Smooth muscle cell (in vitro differentiated cells): ENCODE data around the gene F8. TPM values are rescaled to one million over a fixed set of nuclear protein-coding genes. Genes with fewer than 3 reads are reported as not detected.

Experiments
- DNase-seq: peaks from one replicate; lab custom pipeline; 2025; ENCODE audit not compliant: unreplicated experiment; lab: John Stamatoyannopoulos, UW
- H2AFZ ChIP-seq: fragments of 200-600 bp; sonication (generic); 2 replicates; pipeline ENCODE4 v1.6.0; 2016; ENCODE audit warnings: antibody characterized with exemption, low read depth, mild to moderate bottlenecking
- H3F3A ChIP-seq: fragments of 200-600 bp; sonication (generic); 2 replicates; pipeline ENCODE4 v1.6.0; 2017; ENCODE audit warnings: antibody characterized with exemption, low read depth
- H3K27ac ChIP-seq: fragments of 200-600 bp; sonication (generic); 2 replicates; pipeline ENCODE4 v1.5.1; 2016; ENCODE audit warnings: low read depth, mild to moderate bottlenecking
- H3K27me3 ChIP-seq: fragments of 200-600 bp; sonication (generic); 2 replicates; pipeline ENCODE4 v1.6.1; 2016; ENCODE audit warnings: low read depth, mild to moderate bottlenecking
- H3K36me3 ChIP-seq: fragments of 200-600 bp; sonication (generic); 2 replicates; pipeline ENCODE4 v1.5.1; 2016; ENCODE audit warnings: low read depth
- H3K4me1 ChIP-seq: fragments of 200-600 bp; sonication (generic); 2 replicates; pipeline ENCODE4 v1.5.1; 2016; ENCODE audit warnings: low read depth
- H3K4me2 ChIP-seq: fragments of 200-600 bp; sonication (generic); 2 replicates; pipeline ENCODE4 v1.6.0; 2016; ENCODE audit warnings: mild to moderate bottlenecking
- H3K4me3 ChIP-seq: fragments of 200-600 bp; sonication (generic); 2 replicates; pipeline ENCODE4 v1.5.1; 2016; ENCODE audit warnings: mild to moderate bottlenecking
- H3K79me2 ChIP-seq: fragments of 200-600 bp; sonication (generic); 2 replicates; pipeline ENCODE4 v1.6.0; 2016; ENCODE audit warnings: low read depth, mild to moderate bottlenecking
- H3K9ac ChIP-seq: fragments of 200-600 bp; sonication (generic); 2 replicates; pipeline ENCODE4 v1.6.0; 2016; ENCODE audit warnings: low read depth
- H3K9me3 ChIP-seq: fragments of 200-600 bp; sonication (generic); replicated peaks from 2 replicates; pipeline ENCODE4 v1.5.1; 2016; ENCODE audit warnings: low read depth
- H4K20me1 ChIP-seq: fragments of 200-600 bp; sonication (generic); 2 replicates; pipeline ENCODE4 v1.6.0; 2016; ENCODE audit warnings: low read depth
- WGBS: methylation state at CpG from one replicate; pipeline ENCODE4 v1.1.7; 2016; ENCODE audit warnings: low lambda C conversion rate; 5-methylcytosine and 5-hydroxymethylcytosine counted together
- polyA plus RNA-seq: library from polyadenylated mRNA; unstranded; fragments of >200 nt; fragmentation: Nextera tagmentation; extraction: Ambion mirVana; gene quantifications from 2 replicates; pipeline ENCODE4 v1.2.1, GENCODE V29; 2016
- total RNA-seq: library from RNA; depleted of rRNA; stranded (reverse); fragments of >200 nt; gene quantifications from 2 replicates; pipeline ENCODE4 v1.2.3, GENCODE V29; 2014
- TF ChIP-seq, protein P1 (sequence below): fragments of 200-600 bp; sonication (generic); IDR thresholded peaks from 2 replicates; pipeline ENCODE4 v1.5.1; 2017; ENCODE audit warnings: borderline replicate concordance, mild to moderate bottlenecking, antibody characterized with exemption; ENCODE audit not compliant: insufficient read depth, poor library complexity, severe bottlenecking

The F8 gene
- total and polyA plus RNA-seq, 2 experiments from 2014 or later: 1.9 to 3.3 TPM

DNA sequence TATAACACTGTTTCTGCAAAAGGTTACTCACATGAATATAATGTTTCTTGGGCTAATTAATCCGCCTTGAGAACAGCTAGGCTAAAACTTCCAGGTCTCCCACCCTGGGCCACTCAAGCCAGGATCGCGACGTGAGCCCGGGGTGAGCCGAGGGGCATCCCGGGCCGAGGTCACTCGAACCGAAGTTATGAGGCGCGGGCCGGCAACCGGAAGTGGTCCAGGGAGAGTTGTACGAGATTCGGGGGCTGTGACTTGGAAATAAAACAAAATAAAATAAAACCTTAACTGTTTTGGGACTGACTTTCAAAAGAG is 48.1 kb upstream of the F8 start:
- H4K20me1 ChIP-seq: no peaks in the 10 kb centered on the region
- no peaks in the 10 kb centered on the region for H3K36me3 ChIP-seq
- peak overlapping the region; percentile 69 for H2AFZ ChIP-seq
- no peaks in the 10 kb centered on the region for H3K9me3 ChIP-seq
- peak overlapping the region; percentile 81 for H3K27ac ChIP-seq
- H3K27me3 ChIP-seq: no peaks in the 10 kb centered on the region
- H3K9ac ChIP-seq: peak overlapping the region; percentile 81
- H3K4me2 ChIP-seq: peak overlapping the region; percentile 86
- DNase-seq: no peak
- no peaks in the 10 kb centered on the region for H3K4me1 ChIP-seq
- H3K79me2 ChIP-seq: peaks cover 10% of the 10 kb centered on the region
- TF ChIP-seq, protein P1, sequence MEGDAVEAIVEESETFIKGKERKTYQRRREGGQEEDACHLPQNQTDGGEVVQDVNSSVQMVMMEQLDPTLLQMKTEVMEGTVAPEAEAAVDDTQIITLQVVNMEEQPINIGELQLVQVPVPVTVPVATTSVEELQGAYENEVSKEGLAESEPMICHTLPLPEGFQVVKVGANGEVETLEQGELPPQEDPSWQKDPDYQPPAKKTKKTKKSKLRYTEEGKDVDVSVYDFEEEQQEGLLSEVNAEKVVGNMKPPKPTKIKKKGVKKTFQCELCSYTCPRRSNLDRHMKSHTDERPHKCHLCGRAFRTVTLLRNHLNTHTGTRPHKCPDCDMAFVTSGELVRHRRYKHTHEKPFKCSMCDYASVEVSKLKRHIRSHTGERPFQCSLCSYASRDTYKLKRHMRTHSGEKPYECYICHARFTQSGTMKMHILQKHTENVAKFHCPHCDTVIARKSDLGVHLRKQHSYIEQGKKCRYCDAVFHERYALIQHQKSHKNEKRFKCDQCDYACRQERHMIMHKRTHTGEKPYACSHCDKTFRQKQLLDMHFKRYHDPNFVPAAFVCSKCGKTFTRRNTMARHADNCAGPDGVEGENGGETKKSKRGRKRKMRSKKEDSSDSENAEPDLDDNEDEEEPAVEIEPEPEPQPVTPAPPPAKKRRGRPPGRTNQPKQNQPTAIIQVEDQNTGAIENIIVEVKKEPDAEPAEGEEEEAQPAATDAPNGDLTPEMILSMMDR: no peak
- H3K4me3 ChIP-seq: peak overlapping the region; percentile 68
- 37% methylated on average over 16 of the region's 16 CpGs for WGBS
- H3F3A ChIP-seq: no peaks in the 10 kb centered on the region

DNA sequence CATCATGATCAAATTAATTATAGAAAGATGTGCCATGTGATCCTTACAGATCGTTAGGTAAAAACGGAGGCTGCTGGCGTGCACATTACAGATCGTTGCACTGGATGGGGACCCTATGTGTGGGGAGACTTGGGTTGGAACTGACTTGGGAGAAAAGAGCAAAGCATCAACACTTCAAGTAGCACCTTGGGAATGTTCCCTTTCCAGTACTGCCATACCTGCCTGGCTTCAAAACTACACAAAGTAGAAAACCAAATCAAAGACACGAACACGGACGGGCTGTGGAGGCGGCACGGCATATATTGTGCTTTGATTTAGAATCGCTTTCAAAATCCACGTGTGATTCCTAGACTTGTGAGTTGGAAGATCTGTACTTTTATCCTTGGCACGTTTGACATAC is 47.5 kb upstream of the F8 start:
- H3K4me2 ChIP-seq: peak overlapping the region; percentile 86
- no peaks in the 10 kb centered on the region for H3F3A ChIP-seq
- H4K20me1 ChIP-seq: no peaks in the 10 kb centered on the region
- no peak overlapping the region for H3K27ac ChIP-seq
- no peaks in the 10 kb centered on the region for H3K4me1 ChIP-seq
- peaks cover 10% of the 10 kb centered on the region for H3K79me2 ChIP-seq
- WGBS: 42% methylated on average over 12 of the region's 12 CpGs
- peak overlapping the region; percentile 81 for H3K9ac ChIP-seq
- H3K36me3 ChIP-seq: no peaks in the 10 kb centered on the region
- H2AFZ ChIP-seq: peak overlapping the region; percentile 69
- no peak for DNase-seq
- H3K27me3 ChIP-seq: no peaks in the 10 kb centered on the region
- H3K4me3 ChIP-seq: peak overlapping the region; percentile 68
- TF ChIP-seq, protein P1: no peak
- H3K9me3 ChIP-seq: no peaks in the 10 kb centered on the region

DNA sequence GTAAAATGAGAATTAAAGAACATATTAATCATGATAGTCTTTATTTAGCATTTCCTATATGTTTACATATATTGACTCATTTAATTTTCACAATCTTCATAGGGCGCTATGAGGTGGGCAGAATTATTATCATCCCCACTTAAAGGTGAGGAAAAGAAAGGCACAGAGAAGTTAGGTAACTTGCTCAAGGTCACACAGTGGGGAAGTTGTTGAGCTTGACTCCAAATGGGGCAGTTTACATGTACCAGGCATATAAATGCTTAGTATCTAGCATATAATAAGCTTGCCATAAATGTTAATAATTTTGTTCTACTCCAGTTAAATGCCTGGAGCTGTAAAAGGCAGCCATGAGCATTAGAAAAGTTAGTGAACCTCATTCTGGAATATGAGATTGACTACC is 46.9 kb upstream of the F8 start:
- 74% methylated on average over 1 of the region's 1 CpG for WGBS
- H3K36me3 ChIP-seq: no peaks in the 10 kb centered on the region
- H2AFZ ChIP-seq: no peak overlapping the region
- DNase-seq: no peak
- TF ChIP-seq, protein P1: no peak
- no peaks in the 10 kb centered on the region for H3K9me3 ChIP-seq
- no peak overlapping the region for H3K9ac ChIP-seq
- no peaks in the 10 kb centered on the region for H3K27me3 ChIP-seq
- H4K20me1 ChIP-seq: no peaks in the 10 kb centered on the region
- H3K4me1 ChIP-seq: no peaks in the 10 kb centered on the region
- H3K4me2 ChIP-seq: peak overlapping the region; percentile 86
- H3K79me2 ChIP-seq: peaks cover 10% of the 10 kb centered on the region
- no peak overlapping the region for H3K27ac ChIP-seq
- H3K4me3 ChIP-seq: peak overlapping the region; percentile 68
- H3F3A ChIP-seq: no peaks in the 10 kb centered on the region

DNA sequence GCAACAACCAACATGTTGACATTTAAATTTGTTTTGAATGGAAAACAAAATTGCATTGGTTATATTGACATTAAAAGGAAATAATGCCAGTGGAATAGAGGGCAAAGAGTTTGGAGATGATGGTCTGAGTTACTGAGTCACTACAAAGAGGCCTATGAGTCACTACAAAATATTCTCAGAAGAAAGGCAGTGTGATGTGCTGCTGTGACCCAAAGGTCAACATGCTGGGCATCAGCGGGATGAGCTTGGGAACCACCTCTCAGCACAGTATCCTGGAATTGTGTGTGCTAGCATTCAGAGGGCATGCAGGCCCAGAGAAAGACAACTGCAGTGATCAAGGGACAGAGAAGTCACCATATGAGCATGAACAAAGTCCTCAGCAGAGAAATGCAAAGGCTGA is 45.6 kb upstream of the F8 start:
- Histone ChIP-seq H3K9ac (no peak overlapping the region), H3K27me3 (no peaks in the 10 kb centered on the region), H3K9me3 (no peaks in the 10 kb centered on the region), H3K36me3 (no peaks in the 10 kb centered on the region), H3K4me3 (no peak overlapping the region), H3K4me2 (no peak overlapping the region), H4K20me1 (no peaks in the 10 kb centered on the region), H3K27ac (no peak overlapping the region), H3K4me1 (no peaks in the 10 kb centered on the region), H3K79me2 (peaks cover 10% of the 10 kb centered on the region), H3F3A (no peaks in the 10 kb centered on the region), H2AFZ (no peak overlapping the region)
- TF ChIP-seq, protein P1: no peak
- WGBS: 53% methylated on average over 1 of the region's 1 CpG
- DNase-seq: no peak
